ENCODE data around the gene SORCS2.

DNA sequence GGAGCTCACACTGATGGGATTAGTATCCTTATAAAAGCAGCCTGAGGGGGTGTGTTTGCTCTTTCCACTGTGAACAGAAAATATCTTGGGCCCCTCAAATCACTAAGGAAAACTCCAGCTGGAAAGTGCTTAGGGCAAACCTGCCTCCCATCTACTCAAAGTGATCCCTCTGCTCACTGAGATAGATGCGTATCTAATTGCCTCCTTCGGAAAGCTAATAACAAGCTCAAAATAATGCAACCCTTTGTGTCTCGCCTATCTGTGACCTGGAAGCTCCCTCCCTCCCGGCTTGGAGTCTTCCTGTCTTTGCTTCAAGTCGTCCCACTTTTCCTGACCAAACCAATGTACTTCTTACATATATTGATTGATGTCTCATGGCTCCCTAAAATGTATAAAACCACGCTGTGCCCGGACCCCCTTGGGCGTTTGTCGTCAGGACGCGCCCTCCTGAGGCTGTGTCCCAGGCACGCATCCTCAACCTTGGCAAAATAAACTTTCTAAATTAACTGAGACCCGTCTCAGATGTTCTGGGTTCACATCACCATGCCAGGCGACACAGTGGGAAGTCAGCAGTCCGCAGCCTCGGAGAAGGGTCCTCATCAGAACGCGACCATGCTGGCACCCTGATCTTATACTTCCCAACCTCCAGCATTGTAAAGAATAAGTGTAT, 34.1 kb upstream of the SORCS2 start:
- TF ChIP-seq, protein P1, sequence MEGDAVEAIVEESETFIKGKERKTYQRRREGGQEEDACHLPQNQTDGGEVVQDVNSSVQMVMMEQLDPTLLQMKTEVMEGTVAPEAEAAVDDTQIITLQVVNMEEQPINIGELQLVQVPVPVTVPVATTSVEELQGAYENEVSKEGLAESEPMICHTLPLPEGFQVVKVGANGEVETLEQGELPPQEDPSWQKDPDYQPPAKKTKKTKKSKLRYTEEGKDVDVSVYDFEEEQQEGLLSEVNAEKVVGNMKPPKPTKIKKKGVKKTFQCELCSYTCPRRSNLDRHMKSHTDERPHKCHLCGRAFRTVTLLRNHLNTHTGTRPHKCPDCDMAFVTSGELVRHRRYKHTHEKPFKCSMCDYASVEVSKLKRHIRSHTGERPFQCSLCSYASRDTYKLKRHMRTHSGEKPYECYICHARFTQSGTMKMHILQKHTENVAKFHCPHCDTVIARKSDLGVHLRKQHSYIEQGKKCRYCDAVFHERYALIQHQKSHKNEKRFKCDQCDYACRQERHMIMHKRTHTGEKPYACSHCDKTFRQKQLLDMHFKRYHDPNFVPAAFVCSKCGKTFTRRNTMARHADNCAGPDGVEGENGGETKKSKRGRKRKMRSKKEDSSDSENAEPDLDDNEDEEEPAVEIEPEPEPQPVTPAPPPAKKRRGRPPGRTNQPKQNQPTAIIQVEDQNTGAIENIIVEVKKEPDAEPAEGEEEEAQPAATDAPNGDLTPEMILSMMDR (conservative IDR thresholded peaks at IDR 0.05; ENCODE audit: low read depth, low read length), result no peak
- no peak for TF ChIP-seq EZH2phosphoT487 (IDR thresholded peaks at IDR 0.05; ENCODE audit: borderline replicate concordance, low read length)

Measured in PC-3 (cell line).